Measurements from ENCODE around the gene DENND4B. TPM values are rescaled to one million over a fixed set of nuclear protein-coding genes. Genes with fewer than 3 reads are reported as not detected.
A peak's percentile ranks its signal among the peaks of the same experiment; 100 is the strongest.

The DENND4B gene
- total and polyA plus RNA-seq, 7 donors: 23.1 to 75.4 (median 47.1) TPM

DNA sequence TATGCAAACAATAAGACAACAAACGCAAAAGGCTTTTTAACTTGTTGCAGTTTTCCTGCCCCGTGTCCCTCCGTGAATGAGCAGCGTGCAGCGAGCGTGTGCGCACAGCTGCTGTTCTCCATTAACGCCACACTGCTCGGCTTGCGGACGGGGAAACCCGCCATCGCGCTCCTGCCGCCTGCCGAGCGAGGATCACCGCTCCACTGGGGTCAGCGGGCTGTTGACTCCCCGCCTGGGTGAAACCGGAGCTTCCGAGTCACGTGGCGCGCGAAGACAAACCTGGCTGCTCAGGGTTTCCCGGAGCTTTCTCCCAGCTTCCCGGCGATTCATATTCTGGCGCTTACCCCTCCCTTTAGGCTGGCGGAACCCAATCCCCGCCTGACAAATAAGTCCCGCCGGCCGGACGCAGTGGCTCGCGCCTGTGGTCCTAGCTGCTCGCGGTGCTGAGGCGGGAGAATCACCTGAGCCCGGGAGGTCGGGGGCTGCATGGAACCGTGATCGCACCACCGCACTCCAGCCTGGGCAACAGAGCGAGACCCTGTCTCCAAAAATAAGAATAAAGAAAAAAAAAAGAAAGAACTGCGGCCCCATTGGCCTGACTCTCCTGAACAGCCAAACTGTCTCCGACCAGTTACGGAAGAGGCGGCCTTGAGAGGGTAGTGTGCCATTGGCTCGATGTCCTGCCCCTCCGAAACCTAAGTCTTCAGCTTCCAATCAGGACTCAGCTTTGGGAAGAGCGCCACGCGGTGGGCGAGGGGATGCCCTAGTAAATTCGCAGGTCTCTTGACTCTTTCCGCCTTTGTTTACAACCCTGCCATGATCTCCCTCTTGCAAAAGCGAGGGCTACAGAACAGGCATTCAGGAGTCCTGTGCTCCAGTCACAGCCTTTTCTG, 20.8 kb upstream of the DENND4B start, which contains the start of gene CREB3L4:
TSS of gene CREB3L4 (plus strand) at position 796 of the 893 bp plus-strand sequence. CDS start 624 bp downstream, outside the sequence.
- 0% methylated on average over 60 of the region's 60 CpGs for WGBS, 3 donors
- peaks cover 22% of the 10 kb centered on the region for H3K4me1 ChIP-seq
- H3K27ac ChIP-seq: peak within 1 kb of the TSS; percentile 92
- peaks cover 0 to 2% of the 10 kb centered on the region in 2 donors for H3K36me3 ChIP-seq (ENCODE audit: insufficient read depth in 1 of 2, low read depth in 1 of 2)
- intact Hi-C loops (cut with DNase I): no loop called here
- peak; percentile 92 to 96 for DNase-seq
- no peaks in the 10 kb centered on the region for H3K9me3 ChIP-seq
- no peaks in the 10 kb centered on the region for H3K27me3 ChIP-seq (ENCODE audit: insufficient read depth in 3 of 3, low read length in 2 of 3)
- peak within 1 kb of the TSS; percentile 77 for H3K4me3 ChIP-seq
- TF ChIP-seq, protein P1, sequence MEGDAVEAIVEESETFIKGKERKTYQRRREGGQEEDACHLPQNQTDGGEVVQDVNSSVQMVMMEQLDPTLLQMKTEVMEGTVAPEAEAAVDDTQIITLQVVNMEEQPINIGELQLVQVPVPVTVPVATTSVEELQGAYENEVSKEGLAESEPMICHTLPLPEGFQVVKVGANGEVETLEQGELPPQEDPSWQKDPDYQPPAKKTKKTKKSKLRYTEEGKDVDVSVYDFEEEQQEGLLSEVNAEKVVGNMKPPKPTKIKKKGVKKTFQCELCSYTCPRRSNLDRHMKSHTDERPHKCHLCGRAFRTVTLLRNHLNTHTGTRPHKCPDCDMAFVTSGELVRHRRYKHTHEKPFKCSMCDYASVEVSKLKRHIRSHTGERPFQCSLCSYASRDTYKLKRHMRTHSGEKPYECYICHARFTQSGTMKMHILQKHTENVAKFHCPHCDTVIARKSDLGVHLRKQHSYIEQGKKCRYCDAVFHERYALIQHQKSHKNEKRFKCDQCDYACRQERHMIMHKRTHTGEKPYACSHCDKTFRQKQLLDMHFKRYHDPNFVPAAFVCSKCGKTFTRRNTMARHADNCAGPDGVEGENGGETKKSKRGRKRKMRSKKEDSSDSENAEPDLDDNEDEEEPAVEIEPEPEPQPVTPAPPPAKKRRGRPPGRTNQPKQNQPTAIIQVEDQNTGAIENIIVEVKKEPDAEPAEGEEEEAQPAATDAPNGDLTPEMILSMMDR (IDR thresholded peaks at IDR 0.05): peak; percentile 24
- ATAC-seq: peak; percentile 81 to 85 (median 84)

DNA sequence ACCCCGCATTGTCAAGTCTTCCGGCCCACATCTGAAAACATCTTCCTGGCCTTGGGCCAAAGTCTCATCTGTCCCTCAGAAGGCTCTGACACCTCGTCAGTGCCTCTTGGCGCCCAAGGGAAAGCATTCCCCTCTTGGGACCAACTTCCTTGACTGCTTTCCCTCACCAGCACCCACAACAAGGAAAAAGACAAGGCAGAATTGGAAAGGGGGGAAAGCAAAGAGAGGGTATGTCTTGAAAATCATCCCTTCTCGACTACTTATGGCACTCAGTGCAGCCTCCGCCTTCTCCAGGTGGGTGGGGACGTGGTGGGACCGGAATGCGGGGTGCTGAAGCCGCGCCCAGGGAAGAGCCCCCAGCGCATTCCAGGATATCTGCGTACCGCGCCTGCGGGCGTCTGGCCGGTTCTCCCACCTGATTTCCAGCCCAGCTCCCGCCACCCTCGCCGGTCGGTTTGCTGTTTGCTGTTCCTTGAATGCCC, 17.4 kb upstream of the DENND4B start:
- TF ChIP-seq, protein P1 (IDR thresholded peaks at IDR 0.05): no peak
- Histone ChIP-seq H3K36me3 (ENCODE audit: insufficient read depth in 1 of 2, low read depth in 1 of 2) (peaks cover 4 to 22% of the 10 kb centered on the region in 2 donors), H3K9me3 (no peaks in the 10 kb centered on the region), H3K27ac (peak overlapping the region; percentile 90), H3K4me3 (peak overlapping the region; percentile 75), H3K4me1 (peaks cover 47% of the 10 kb centered on the region), H3K27me3 (ENCODE audit: insufficient read depth in 3 of 3, low read length in 2 of 3) (no peaks in the 10 kb centered on the region)
- DNase-seq (peak; percentile 39 to 55), ATAC-seq (peak in 3 of 4 donors; percentile 0 to 1 (median 1))
- intact Hi-C loops (cut with DNase I): no loop called here
- WGBS, 3 donors: 2 to 4% (median 3%) methylated on average over 22 of the region's 22 CpGs

DNA sequence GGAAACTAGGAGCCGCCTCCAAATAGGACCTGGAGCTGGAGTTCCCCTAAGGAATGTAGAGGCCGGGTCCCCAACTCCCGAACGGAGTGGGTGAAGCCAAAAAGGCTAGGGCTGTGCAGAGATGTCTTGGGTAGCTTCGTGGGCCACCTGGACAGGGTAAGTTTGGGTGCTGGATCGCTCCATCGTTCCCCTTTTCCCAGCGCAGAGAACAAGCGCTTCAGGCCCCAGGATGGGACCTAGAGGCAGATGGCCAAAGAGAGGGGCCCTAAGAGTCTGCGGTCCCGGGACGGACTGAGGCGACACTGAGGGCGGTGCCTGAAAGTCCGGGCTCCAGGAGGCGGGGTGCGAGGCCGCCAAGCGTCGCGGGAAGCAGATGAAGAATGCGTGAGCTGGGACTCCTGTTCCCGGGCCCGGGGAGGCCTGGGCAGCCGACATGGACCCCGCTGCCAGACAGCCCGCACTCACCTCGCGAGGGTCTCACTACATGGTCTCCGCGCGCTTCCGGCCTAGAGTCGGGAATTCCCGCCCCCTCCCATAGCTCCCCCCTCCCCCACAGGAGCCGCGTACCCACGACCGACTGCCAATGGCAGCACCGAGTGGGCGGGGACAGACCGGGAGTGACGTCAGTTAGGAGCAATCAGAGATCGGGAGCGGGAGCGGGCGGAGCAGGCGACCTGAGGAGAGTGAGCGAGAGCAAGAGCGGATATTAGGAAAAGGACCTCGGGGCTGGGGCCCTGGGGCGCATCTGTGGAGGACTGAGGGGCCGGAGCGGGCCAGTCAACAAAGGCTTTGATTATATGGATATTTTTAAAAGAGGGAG, 16.7 kb upstream of the DENND4B start, which contains the start of gene SLC39A1:
TSS of gene SLC39A1 (minus strand) at position 508 of the 820 bp plus-strand sequence. CDS start 822 bp downstream, outside the sequence.
- peak within 1 kb of the TSS; percentile 90 for H3K27ac ChIP-seq
- peaks cover 4 to 22% of the 10 kb centered on the region in 2 donors for H3K36me3 ChIP-seq (ENCODE audit: insufficient read depth in 1 of 2, low read depth in 1 of 2)
- intact Hi-C loops (cut with DNase I): no loop called here
- H3K9me3 ChIP-seq: no peaks in the 10 kb centered on the region
- TF ChIP-seq, protein P1 (IDR thresholded peaks at IDR 0.05): no peak
- peak; percentile 98 to 99 for DNase-seq
- peak within 1 kb of the TSS; percentile 75 for H3K4me3 ChIP-seq
- 0 to 1% (median 1%) methylated on average over 51 to 54 of the region's 54 CpGs for WGBS, 3 donors
- H3K4me1 ChIP-seq: peaks cover 47% of the 10 kb centered on the region
- no peaks in the 10 kb centered on the region for H3K27me3 ChIP-seq (ENCODE audit: insufficient read depth in 3 of 3, low read length in 2 of 3)
- ATAC-seq: peak; percentile 76 to 80 (median 79)

DNA sequence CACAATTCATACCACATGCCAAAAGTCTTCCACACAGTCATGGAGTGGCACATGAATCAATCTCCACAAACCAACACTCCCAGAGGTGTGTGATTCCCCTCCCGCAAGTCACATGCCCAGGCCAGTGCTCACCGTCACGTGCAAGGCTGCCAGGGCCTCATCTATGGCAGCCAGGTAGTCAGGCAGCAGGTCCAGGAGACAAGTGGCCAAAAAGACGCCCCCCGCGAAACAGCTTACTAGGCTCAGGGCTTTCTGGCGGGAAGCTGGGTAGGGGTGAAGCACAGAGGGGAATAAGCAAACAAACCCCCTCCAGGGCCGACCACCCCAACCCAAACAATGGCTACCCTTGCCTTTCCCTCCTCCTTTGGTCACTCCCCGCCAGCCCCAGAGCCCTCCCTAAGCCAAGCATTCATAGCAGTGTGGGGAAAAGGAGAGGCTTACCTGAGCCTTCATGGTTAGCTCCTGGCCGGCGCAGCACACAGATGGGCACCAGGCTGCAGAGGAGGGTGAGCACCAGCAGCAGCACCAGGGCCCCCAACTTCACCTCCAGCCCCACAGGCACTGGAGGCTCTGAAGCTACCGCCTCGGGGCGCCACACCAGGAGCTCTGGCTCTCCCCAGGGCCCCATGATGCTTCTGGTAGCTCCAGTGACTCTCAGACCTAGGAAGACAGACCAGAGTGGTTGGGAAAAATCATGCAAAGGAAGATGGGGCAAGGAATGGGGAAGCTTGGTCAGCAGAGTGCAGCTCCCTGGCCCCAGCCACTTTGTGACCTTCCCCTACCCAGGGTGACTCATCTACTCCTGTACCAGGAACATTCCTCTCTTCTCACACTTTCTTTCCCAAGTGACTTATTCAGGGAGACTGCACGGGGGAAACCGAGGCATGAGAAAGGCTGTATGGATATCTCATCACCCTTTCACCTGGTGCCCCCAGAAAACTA, 15.8 kb upstream of the DENND4B start:
- intact Hi-C loops (cut with DNase I): no loop called here
- H3K27ac ChIP-seq: peak overlapping the region; percentile 90
- DNase-seq (peak; percentile 60 to 78), ATAC-seq (peak; percentile 15 to 51 (median 40))
- H3K27me3 ChIP-seq (ENCODE audit: insufficient read depth in 3 of 3, low read length in 2 of 3): no peaks in the 10 kb centered on the region
- H3K4me3 ChIP-seq: peak overlapping the region; percentile 75
- H3K4me1 ChIP-seq: peaks cover 49% of the 10 kb centered on the region
- no peaks in the 10 kb centered on the region for H3K9me3 ChIP-seq
- 40 to 42% (median 41%) methylated on average over 14 to 16 of the region's 16 CpGs for WGBS, 3 donors
- H3K36me3 ChIP-seq (ENCODE audit: insufficient read depth in 1 of 2, low read depth in 1 of 2): peaks cover 4 to 22% of the 10 kb centered on the region in 2 donors
- TF ChIP-seq, protein P1 (IDR thresholded peaks at IDR 0.05): no peak

Measured in psoas muscle (tissue), 8 donors.